ENCODE results near the gene CEP19. TPM values are rescaled to one million over a fixed set of nuclear protein-coding genes. Genes with fewer than 3 reads are reported as not detected.

CEP19 gene
- total RNA-seq, 2 donors from 2014 or later = 1.1 to 1.4 TPM

DNA sequence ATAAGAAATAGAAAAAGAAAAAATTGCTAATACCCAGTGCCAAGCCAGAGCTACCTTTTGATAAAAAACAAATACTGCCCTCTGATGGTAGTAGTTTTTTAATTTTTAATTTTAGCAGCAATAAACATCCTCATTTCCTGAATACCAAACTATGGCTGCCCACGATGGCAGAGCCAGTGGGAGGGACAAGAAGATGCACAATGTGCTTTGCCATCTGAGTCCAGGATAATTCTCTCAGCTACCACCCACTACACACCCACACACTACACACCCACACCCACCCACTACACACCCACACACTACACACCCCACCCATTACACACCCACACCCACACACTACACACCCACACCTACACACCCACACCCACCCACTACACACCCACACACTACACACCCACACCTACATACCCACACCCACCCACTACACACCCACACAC is 17.8 kb downstream of the CEP19 start:
- Histone ChIP-seq H3K27me3 (no peaks in the 10 kb centered on the region), H3K27ac (no peak overlapping the region), H3K4me3 (no peak overlapping the region), H3K36me3 (no peaks in the 10 kb centered on the region), H3K9me3 (no peaks in the 10 kb centered on the region), H3K4me1 (no peaks in the 10 kb centered on the region)
- no peak for DNase-seq (ENCODE audit: low spot score)
- TF ChIP-seq, protein P1, sequence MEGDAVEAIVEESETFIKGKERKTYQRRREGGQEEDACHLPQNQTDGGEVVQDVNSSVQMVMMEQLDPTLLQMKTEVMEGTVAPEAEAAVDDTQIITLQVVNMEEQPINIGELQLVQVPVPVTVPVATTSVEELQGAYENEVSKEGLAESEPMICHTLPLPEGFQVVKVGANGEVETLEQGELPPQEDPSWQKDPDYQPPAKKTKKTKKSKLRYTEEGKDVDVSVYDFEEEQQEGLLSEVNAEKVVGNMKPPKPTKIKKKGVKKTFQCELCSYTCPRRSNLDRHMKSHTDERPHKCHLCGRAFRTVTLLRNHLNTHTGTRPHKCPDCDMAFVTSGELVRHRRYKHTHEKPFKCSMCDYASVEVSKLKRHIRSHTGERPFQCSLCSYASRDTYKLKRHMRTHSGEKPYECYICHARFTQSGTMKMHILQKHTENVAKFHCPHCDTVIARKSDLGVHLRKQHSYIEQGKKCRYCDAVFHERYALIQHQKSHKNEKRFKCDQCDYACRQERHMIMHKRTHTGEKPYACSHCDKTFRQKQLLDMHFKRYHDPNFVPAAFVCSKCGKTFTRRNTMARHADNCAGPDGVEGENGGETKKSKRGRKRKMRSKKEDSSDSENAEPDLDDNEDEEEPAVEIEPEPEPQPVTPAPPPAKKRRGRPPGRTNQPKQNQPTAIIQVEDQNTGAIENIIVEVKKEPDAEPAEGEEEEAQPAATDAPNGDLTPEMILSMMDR (IDR thresholded peaks at IDR 0.05) = peak in 1 of 2 donors; percentile 21

DNA sequence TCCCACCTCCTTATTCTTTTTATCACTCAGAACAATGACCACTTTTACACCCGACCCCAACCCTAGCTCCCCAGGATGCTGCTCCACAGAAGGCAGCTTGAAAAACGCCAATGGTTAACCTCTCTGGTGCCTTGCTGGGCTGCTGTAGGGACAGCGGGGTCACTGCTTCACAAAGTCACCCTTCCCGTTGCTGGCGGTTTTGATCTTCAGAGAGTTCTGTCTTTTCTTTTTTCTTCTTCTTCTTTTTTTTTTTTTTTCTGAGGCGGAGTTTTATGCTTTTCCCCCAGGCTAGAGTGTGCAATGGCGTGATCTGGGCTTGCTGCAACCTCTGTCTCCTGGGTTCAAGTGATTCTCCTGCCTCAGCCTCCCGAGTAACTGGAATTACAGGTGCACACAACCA is 20.7 kb downstream of the CEP19 start:
- H3K9me3 ChIP-seq = no peaks in the 10 kb centered on the region
- no peak for DNase-seq (ENCODE audit: low spot score)
- no peaks in the 10 kb centered on the region for H3K36me3 ChIP-seq
- no peak overlapping the region for H3K4me3 ChIP-seq
- H3K27ac ChIP-seq = no peak overlapping the region
- H3K4me1 ChIP-seq = no peaks in the 10 kb centered on the region
- TF ChIP-seq, protein P1 (IDR thresholded peaks at IDR 0.05) = no peak
- no peaks in the 10 kb centered on the region for H3K27me3 ChIP-seq

DNA sequence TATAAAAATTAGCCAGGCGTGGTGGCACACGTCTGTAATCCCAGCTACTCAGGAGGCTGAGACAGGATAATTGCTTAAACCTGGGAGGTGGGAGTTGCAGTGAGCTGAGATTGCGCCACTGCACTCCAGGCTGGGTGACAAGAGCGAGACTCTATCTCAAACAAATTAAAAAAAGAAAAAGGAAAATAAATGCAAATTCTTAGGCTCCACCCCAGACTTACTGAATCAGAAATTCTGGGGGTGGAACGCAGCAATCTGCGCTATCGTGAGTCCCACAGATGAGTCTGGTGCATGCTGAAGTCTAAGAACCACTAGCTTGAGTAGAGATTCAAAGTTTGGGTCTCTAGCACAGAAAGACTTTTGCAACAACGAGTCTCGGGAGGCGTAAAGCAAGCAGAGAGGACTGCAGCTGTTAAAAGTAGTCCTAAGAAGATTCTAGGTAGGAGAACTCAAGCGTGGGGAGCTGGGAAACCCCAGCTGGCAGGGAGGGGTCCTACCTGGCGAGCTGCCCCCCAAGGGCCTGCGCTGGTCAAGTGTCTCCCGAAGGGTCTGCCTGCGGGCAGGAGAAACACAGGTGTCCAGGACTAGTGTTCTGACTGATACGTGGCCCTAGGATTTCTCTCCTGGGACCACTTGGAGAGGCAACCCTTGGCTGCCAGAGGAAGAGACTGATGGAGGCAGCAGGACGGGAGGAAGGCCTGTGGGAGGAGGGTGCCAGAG is 21.9 kb downstream of the CEP19 start:
- TF ChIP-seq, protein P1 (IDR thresholded peaks at IDR 0.05) = no peak
- Histone ChIP-seq H3K4me3 (no peak overlapping the region), H3K27me3 (no peaks in the 10 kb centered on the region), H3K9me3 (no peaks in the 10 kb centered on the region), H3K36me3 (no peaks in the 10 kb centered on the region), H3K27ac (no peak overlapping the region), H3K4me1 (peaks cover 0 to under 1% of the 10 kb centered on the region in 2 donors)
- no peak for DNase-seq (ENCODE audit: low spot score)

DNA sequence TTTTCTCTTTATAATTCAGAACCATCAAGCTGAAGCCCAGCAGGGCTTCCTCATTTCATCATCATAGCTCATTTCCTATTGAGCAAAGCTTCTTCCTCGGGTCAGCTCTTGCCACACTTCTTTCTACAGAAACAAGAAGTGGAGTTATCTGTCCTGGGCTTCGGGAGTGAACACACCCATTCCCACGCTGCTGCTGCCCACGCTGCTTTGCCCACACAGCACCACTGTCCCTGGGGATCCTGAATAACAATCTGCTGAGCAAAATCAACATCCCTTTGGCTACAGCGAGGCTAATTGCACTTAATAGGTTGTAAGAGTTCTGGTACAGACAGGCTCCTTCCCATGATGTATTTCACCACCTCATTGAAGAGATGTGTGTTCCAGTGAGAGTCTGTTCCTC is 23.7 kb downstream of the CEP19 start:
- Histone ChIP-seq H3K27ac (no peak overlapping the region), H3K9me3 (no peaks in the 10 kb centered on the region), H3K4me1 (peaks cover 0 to 9% of the 10 kb centered on the region in 2 donors), H3K27me3 (no peaks in the 10 kb centered on the region), H3K4me3 (no peak overlapping the region), H3K36me3 (no peaks in the 10 kb centered on the region)
- TF ChIP-seq, protein P1 (IDR thresholded peaks at IDR 0.05) = no peak
- peak; percentile 77 for DNase-seq (ENCODE audit: low spot score)

DNA sequence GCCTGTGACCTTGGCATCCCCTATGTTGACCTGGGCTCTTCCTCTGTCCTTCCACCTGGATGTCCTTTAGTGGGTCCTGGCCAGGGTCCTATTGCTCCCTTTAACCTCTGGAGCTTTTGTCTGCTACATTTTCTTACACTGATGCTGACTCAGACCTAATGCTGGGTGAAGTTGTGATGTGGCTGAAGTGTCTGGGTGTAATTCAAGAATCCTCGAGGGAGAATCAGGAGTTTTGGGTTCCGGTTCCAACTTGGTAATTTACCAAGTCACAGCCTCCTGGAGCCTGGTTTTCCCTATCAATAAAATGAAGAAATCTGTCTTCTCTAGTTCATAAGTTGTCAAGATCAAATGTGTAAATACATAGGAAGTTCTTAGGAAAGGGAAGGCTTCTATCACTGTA is 25.6 kb downstream of the CEP19 start:
- no peaks in the 10 kb centered on the region for H3K36me3 ChIP-seq

More for the DNA sequence above, 25.6 kb downstream of the CEP19 start:
- no peak for DNase-seq (ENCODE audit: low spot score)
- H3K4me3 ChIP-seq = no peak overlapping the region
- TF ChIP-seq, protein P1 (IDR thresholded peaks at IDR 0.05) = no peak
- no peak overlapping the region for H3K27ac ChIP-seq
- peaks cover 0 to 9% of the 10 kb centered on the region in 2 donors for H3K4me1 ChIP-seq
- no peaks in the 10 kb centered on the region for H3K9me3 ChIP-seq
- no peaks in the 10 kb centered on the region for H3K27me3 ChIP-seq

Measured in right atrium auricular region (tissue), 2 donors.